ENCODE results near the gene LYSMD2. TPM values are rescaled to one million over a fixed set of nuclear protein-coding genes. Genes with fewer than 3 reads are reported as not detected.
A peak's percentile ranks its signal among the peaks of the same experiment; 100 is the strongest.

LYSMD2 gene
- polyA plus RNA-seq, 1 donor from 2014 or later = 8.3 TPM

GRCh38 chr15:51771773-51772172, 34.3 kb upstream of the LYSMD2 start:
- Histone ChIP-seq H3K9me2 (ENCODE audit: insufficient read depth, low read length) (no peaks in the 10 kb centered on the region), H3K4me3 (ENCODE audit: low read length) (no peak overlapping the region), H3K27me3 (ENCODE audit: insufficient read depth, low read depth, low read length) (no peaks in the 10 kb centered on the region), H3K9me3 (ENCODE audit: low read length) (no peaks in the 10 kb centered on the region), H3F3A (ENCODE audit: insufficient read depth, low read length, poor library complexity, severe bottlenecking) (no peaks in the 10 kb centered on the region), H3K4me2 (ENCODE audit: low read length) (no peak overlapping the region), H2AFZ (ENCODE audit: low read depth, low read length) (no peak overlapping the region), H3K79me2 (replicated peaks; ENCODE audit: insufficient read depth, low read length) (no peaks in the 10 kb centered on the region), H3K27ac (ENCODE audit: low read length) (no peak overlapping the region), H4K20me1 (ENCODE audit: insufficient read depth) (no peaks in the 10 kb centered on the region), H3K9ac (ENCODE audit: low read length) (no peak overlapping the region), H3K36me3 (ENCODE audit: insufficient read depth, low read length) (peaks cover 4% of the 10 kb centered on the region)
- TF ChIP-seq REST (IDR thresholded peaks at IDR 0.05; ENCODE audit: borderline replicate concordance) (peak; percentile 68), EP300 (conservative IDR thresholded peaks at IDR 0.05; ENCODE audit: poor library complexity, severe bottlenecking) (no peak)

- Histone ChIP-seq H3K9me3 (ENCODE audit: low read length) (no peaks in the 10 kb centered on the region), H2AFZ (ENCODE audit: low read depth, low read length) (no peak overlapping the region), H3K9ac (ENCODE audit: low read length) (no peak overlapping the region), H4K20me1 (ENCODE audit: insufficient read depth) (no peaks in the 10 kb centered on the region), H3K4me3 (ENCODE audit: low read length) (no peak overlapping the region), H3K79me2 (replicated peaks; ENCODE audit: insufficient read depth, low read length) (no peaks in the 10 kb centered on the region), H3K4me2 (ENCODE audit: low read length) (no peak overlapping the region), H3K9me2 (ENCODE audit: insufficient read depth, low read length) (no peaks in the 10 kb centered on the region), H3K27me3 (ENCODE audit: insufficient read depth, low read depth, low read length) (no peaks in the 10 kb centered on the region), H3K36me3 (ENCODE audit: insufficient read depth, low read length) (peaks cover 4% of the 10 kb centered on the region), H3F3A (ENCODE audit: insufficient read depth, low read length, poor library complexity, severe bottlenecking) (no peaks in the 10 kb centered on the region), H3K27ac (ENCODE audit: low read length) (no peak overlapping the region)
- TF ChIP-seq MXI1 (conservative IDR thresholded peaks at IDR 0.05; ENCODE audit: poor library complexity, severe bottlenecking) (no peak), RAD21 (conservative IDR thresholded peaks at IDR 0.05) (no peak), EP300 (conservative IDR thresholded peaks at IDR 0.05; ENCODE audit: poor library complexity, severe bottlenecking) (no peak), POLR2AphosphoS5 (IDR thresholded peaks at IDR 0.05) (no peak), REST (IDR thresholded peaks at IDR 0.05; ENCODE audit: borderline replicate concordance) (no peak), SMC3 (conservative IDR thresholded peaks at IDR 0.05; ENCODE audit: poor library complexity) (no peak), TAF1 (IDR thresholded peaks at IDR 0.05; ENCODE audit: low read depth) (no peak), EZH2 (IDR thresholded peaks at IDR 0.05; ENCODE audit: borderline replicate concordance, insufficient read depth, low read length, poor library complexity, severe bottlenecking) (no peak), CTCF (IDR thresholded peaks at IDR 0.05; ENCODE audit: poor library complexity, severe bottlenecking) (no peak)
These were observed 33.4 kb upstream of the LYSMD2 start for GRCh38 chr15:51770902-51771301.
